HG03135 (cell line): Measurements from ENCODE around the gene METTL25.
A peak's percentile ranks its signal among the peaks of the same experiment; 100 is the strongest.

Experiments
- ATAC-seq: cut with Tn5 transposase; IDR thresholded peaks from one replicate; pipeline ENCODE4 v1.9.1; 2021; ENCODE audit warnings: mild to moderate bottlenecking, moderate library complexity; ENCODE audit not compliant: unreplicated experiment

Gene METTL25

DNA sequence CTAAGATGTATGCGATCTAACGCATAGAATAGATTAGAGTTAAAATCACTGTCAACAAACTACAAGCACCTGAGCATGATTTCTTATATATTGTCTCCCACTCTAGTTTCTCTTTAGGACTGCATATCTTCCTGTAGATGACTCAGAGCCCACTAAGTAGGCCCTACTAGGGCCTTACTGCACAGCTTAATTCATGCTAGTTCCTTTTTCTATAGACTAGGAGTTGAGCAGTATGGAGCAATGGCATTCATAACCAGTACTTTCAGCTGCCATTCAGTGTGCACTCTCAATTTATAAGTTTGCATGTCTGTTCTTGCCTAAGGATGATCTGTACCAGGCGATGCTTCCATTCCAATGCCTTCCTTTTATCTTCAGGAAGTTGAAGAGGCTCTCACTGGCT is 103.5 kb downstream of the METTL25 start:
- no peak for ATAC-seq

- no peak for ATAC-seq
Measured at GRCh38 chr12:82468563-82468962, 110.2 kb downstream of the METTL25 start.

DNA sequence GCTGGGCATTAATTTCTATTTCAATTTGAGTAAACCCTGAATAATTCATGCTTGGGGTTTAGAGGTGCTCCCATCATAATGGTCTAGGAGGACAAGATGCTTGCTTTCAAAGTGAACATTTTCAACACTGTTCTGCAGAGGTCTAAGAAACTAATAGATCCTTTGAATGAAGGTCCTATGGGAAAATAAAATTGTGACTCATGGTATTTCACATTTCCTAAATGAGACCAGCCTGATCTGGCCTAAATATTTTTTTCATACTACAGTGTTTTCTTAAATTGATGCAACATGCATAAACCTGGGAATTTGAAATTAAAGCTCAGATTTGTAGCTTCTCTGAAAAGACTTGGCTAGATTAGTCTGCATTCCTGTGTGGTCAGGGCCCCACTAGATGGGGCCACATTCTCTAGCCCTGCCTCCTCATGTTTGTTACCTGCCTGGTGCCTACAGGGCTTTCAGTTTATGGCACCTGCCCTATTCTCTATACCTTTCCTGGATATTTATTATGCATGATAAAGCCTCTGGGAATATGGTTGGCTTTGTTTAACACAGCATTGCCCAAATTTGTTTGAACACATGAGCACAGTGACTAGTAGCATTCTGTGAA is 112.7 kb downstream of the METTL25 start:
- no peak for ATAC-seq

DNA sequence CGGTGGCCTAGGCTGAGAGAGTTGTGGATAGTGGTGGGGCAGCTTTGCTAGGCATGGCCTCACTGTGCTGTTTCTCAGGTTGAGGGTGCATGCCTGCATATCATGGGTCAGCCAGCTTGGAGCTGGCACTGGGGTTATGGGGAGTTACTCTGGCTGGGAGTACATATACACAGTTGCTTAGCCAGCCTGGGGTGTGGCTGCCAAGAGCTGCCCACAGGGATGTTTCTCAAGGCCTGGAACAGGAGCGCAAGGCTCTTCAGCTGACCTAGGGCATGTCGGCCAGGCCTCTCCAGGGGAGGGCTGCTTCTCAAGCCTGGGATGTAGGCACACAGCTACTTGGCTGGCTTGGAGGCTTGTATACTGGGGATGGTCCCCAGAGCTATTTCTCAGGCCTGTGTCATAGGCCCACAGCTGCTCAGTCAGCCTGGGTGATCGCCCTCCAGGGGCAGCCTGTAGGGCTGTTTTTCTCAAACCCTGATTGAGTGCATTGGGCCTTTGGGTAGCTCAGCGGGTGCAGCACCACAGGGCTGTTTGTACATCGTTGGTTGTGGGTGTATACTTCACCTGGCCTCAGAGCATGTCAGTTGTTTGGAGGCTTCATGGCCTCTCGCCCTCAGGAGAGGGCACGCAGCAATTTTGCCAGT is 114.9 kb downstream of the METTL25 start:
- no peak for ATAC-seq

GRCh38 chr12:82474181-82474797 is 116.0 kb downstream of the METTL25 start:
- ATAC-seq = peak; percentile 62

GRCh38 chr12:82474798-82475184 is 116.5 kb downstream of the METTL25 start:
- peak; percentile 9 for ATAC-seq

GRCh38 chr12:82475211-82475610 is 116.9 kb downstream of the METTL25 start:
- no peak for ATAC-seq

DNA sequence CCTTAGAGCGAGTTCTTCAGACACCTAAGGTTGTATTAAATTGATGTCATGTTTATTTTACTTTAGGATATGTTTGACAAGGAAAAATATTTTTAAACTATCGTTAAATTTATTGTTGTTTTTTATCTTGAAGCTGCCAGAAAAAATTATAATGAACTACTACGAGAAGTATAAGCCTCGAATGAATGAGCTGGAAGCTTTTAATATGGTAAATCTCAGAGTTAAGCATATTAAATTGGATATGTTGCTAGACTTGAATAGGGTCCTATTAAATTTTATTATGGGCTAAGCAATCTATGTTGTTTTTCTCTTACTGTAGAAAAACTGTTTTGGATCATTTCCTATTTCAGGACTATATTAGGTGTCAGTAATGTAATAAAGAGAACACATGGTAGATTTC is 118.2 kb downstream of the METTL25 start:
- ATAC-seq = no peak

DNA sequence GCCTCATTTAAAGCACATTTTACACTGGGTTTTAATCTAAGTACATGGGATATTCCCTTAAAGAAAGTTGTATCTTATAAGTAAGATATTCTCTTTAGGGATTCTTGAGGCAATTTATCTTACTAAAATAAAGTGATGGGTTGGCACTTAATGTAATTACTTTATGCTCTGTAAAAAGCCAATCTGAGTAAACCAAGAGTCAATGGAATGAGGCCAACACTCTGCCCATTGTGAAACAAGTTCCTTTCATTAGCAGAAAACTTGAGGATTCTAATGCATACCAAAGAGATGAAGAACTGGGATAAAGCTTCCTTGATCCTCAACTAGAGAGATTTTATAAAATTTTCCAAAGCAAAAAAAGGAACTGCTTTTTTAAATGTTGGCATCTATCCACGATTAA is 121.2 kb downstream of the METTL25 start:
- ATAC-seq = no peak

- no peak for ATAC-seq
Measured at GRCh38 chr12:82480606-82481005, 122.3 kb downstream of the METTL25 start.

DNA sequence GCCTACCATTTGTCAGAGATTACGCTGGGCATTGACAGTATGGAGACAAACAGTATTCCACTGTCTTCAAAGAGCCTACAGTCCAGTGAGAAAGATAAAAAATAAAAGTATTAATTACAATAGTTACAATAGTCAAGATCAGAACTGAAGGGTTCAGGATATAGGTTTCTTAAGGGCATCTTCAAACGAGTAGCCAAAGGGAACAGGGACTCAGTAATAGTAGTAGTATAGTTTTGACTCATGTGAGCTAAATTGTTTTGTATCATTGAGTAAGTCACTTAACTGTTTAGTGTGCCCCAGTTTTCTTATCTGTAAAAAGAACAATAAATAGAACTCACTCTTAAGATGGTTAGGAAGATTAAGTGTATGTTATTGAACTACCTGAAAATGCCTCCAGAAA is 123.6 kb downstream of the METTL25 start:
- no peak for ATAC-seq

- no peak for ATAC-seq
Measured at GRCh38 chr12:82486524-82487235, 128.4 kb downstream of the METTL25 start.

DNA sequence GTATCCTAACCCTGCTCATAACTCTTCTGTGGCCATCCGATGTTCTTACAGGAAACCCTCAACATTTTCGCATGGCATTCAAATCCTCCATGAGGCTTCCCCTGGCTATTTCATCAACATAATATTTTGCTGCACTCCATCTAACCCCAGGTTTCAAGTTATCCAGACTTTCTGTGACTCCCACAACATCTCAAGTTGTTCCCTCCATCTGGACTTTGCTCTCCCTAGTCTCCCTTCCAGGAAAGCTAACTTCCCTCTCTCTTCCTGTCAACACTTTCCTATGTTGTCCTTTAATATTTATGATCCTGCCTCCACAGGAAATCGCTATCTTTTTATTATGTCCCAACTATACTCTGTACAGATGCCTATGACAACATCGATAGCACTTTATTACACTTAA is 146.1 kb downstream of the METTL25 start:
- no peak for ATAC-seq

GRCh38 chr12:82505150-82505549 is 146.8 kb downstream of the METTL25 start:
- ATAC-seq = no peak

DNA sequence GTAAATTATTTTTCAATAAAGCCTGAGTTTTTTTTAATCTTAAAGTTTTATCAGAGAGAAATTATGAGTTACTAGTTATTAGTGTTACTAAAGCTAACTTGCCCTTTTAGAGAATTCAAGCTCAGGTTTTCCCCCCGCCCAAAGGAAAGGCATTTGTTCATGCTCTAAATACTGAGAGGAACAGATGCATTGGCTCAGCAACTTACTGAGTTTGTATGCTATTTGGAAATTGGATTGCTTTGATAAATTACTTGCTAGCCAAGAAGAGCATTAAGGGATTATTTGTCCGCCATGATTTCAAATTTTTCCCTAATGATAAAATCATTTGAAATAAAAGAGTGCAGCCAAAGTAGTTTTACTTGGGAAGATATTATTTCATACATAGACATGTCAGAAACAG is 149.4 kb downstream of the METTL25 start:
- no peak for ATAC-seq

DNA sequence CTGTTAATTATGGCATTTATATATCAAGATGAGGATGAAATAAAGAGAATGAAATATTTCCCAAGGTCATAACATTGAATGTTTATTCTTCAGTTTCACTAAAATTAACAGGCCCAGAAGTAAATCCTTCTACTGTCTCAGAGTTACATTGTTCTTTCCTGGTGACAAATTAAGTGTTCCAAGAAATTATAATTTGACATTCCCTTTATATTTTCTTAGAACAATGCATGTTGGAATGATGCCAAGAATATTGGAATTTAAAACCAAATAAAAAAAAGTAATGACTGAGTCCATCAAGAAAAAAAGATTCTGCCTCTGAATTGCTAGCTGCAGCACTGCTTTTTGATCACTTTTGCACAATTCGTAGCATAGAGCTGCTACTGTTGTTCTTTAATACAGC is 152.1 kb downstream of the METTL25 start:
- ATAC-seq = no peak

DNA sequence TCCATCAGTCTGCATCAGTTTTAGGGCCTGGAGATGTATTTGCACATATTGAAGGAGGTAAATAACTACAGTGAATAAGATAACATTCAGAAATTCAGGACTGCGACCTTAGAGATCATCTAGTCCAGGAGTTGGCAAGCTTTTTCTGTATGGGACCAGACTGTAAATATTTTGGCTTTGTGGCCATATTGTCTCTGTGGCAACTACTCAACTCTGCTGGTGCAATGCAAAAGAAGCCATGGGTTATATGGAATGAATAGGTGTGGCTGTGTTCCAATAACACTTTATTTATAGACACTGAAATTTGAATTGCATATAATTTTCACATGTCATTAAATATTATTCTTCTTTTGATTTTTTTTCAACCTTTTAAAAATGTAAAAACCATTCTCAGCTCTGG is 156.6 kb downstream of the METTL25 start:
- ATAC-seq = no peak

DNA sequence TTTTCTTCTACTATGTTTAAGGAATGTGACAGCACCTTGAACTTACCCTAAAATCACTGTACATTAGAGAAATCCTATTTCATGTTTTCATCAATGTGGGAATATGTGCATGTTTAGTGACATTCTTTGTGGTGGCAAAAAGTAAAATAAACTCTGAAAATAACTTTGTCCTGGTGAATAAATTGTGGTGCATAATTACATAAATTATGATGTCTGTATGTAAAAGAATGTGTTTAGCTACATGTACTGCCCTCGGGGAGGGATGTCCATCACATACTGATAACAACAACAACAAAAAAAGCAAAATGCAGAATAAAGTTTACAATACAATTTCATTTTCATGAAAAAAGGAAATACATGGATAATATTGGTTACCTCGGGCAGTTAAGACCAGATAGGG is 157.3 kb downstream of the METTL25 start:
- no peak for ATAC-seq

- ATAC-seq = no peak
Measured at GRCh38 chr12:82517027-82517426, 158.7 kb downstream of the METTL25 start.

GRCh38 chr12:82517808-82518207 is 159.5 kb downstream of the METTL25 start:
- ATAC-seq = no peak

DNA sequence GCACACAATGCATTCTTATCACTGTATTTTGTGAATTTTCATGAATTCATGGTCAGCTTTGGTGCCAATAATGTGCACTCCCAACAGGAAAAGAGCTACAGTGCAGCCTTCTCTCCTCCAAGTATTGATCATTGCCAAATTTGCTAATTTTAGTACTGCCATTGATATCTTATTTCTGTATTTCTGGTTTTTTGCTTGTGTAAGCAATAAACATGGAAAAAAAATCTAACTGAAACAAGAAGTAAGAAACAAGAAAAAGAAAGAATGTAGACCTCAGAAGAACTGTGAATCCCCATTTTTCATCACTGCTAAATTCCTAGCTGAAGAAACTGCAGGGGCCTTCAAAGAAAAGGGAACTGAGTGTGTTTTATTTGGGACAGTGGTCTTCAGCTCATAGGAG is 161.2 kb downstream of the METTL25 start:
- no peak for ATAC-seq

DNA sequence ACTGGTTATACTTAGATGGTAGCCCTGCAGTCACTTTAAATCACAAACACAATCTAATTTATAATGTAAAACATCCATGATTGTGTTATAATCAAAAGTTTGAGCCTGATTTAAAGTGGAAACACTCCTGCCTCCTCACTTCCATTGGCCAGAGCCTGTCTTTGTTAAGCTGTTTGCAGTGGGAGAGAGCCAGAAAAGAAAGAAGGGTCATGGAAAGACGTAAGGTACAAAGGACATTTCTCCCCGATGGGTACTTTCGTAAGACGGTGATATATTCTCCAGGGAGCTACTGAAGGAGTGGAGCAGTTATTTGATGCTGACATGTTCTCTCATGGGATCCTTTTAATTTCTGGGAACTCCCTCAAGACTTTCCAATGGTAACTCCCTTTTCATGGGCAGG is 164.0 kb downstream of the METTL25 start:
- no peak for ATAC-seq
